ENCODE data around the gene REST.
"Not testable (repeated sequence)": the region's sequence is repeated elsewhere in the genome, so short reads cannot be mapped to it uniquely, and the experiment has no call there.

The REST gene

DNA sequence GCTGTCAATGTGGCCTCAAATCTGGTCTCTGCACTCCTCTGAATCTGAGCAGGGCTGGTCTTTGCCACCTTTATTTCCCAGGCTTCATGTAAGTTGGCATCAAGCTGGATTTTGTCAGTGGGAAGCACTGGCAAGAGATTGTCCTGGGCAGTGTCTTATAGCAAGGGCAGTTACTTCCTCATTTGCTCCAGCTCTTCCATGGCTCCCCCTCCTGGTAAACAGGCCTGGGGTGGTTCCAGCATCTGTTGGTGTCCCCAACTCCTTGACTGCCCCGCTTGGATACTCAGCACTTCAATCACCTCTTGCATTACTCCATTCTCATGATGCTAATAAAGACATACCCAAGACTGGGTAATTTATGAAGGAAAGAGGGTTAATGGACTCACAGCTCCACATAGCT, 15.0 kb upstream of the REST start:
- CTCF ChIA-PET: interaction anchor here (1.0 to 1.4 kb wide), 2 partner anchors 14 to 56 kb away, joined by 4 to 5 read pairs; partner anchors contain the start of gene REST
- POLR2A ChIA-PET: no interaction called here
- TF ChIP-seq CTCF (IDR thresholded peaks at IDR 0.05; ENCODE audit: control extremely low read depth, extremely low read depth, low read depth, missing control alignments): no peak
- DNase-seq (ENCODE audit: extremely low spot score): no peak

DNA sequence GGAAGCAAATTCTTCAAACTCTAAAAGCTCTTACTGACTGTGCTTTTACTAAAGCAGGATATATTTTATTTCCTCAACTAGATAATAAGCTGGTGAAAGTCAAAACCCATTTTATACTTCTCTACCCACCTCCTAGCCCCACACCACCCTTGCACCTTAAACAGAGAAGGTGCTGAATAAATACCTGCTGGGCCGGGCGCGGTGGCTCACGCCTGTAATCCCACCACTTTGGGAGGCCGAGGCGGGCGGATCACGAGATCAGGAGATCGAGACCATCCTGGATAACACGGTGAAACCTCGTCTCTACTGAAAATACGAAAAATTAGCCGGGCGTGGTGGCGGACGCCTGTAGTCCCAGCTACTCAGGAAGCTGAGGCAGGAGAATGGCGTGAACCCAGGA, 9.9 kb upstream of the REST start:
- CTCF ChIA-PET; DNase-seq (ENCODE audit: extremely low spot score); POLR2A ChIA-PET: not testable (repeated sequence)

GRCh38 chr4:56900186-56900585, 7.5 kb upstream of the REST start:
- CTCF ChIA-PET; POLR2A ChIA-PET; DNase-seq (ENCODE audit: extremely low spot score): not testable (repeated sequence)

- DNase-seq (ENCODE audit: extremely low spot score): no peak
- POLR2A ChIA-PET: no interaction called here
- TF ChIP-seq CTCF (IDR thresholded peaks at IDR 0.05; ENCODE audit: control extremely low read depth, extremely low read depth, low read depth, missing control alignments): no peak
- CTCF ChIA-PET: interaction anchor here (1.0 to 1.3 kb wide), 2 partner anchors 9 to 14 kb away, joined by 4 read pairs; no protein-coding TSS in a partner anchor
These were observed 5.0 kb upstream of the REST start for GRCh38 chr4:56902703-56903102.

DNA sequence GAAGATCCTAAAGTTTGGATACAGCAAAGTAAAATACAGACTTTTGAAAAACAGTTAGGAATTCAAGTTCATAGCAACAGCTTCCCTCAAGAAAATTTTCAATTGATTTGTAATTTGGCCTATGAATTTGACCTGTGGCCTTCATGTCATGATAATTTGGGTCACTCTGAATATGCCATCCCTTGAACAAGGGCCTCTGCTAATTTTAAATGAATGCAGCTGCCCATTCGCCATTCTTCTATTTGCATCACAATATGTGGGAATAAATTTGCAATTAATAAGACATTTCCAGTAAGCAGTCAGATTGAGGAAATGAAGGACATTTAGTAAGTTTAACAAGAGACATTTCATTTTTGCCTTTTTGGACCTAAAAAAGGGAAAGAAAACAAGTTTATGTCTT, 1.9 kb upstream of the REST start:
- CTCF ChIA-PET: interaction anchor here (4.2 kb wide), 1 partner anchor 72 kb away, joined by 26 read pairs; the partner anchor contains the start of genes NOA1 and POLR2B
- TF ChIP-seq CTCF (IDR thresholded peaks at IDR 0.05; ENCODE audit: control extremely low read depth, extremely low read depth, low read depth, missing control alignments): no peak
- no peak for DNase-seq (ENCODE audit: extremely low spot score)
- POLR2A ChIA-PET: no interaction called here

DNA sequence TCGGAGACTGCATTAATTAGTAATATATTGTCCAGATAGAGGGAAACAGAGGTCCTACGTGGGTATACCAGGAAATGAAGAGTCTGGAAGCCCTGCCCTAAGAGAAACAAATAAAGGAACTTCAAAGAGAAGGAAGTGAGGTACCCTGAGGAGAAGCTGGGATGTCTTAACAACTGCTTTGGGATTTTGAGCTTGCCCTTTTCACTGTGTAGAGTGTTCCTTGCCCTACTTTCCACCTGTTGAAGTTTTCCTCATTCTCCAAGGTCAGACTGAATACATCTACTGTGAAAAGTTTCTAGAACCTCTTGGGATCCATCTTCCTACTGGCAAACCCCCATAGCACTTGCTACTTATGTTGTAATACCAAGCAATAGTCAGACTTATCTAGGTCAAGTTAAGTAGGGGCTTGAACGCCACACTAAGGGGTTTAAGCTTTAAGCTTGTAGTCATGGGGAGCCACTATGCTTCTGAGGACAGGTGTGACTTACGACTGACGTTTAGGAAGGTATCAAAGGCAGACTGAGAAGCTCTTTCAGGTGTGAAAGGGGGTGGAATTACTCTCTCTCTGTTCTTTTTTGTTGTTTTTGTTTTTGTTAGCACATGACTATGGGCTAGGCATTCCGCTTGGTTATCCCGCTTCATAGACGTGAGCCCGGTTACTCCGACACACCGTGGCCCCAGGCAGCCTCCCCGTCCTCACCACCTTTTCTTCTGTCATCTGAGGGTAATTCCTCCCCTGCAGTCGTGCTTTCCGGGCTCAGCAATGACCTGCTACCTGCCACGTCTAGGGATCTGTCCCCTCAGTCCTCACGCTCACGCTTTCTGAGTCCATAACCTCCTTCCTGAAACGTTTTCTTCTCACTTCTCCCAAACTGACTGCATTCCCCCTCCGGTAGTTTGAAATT, 959 bp upstream of the REST start:
- no peak for DNase-seq (ENCODE audit: extremely low spot score)
- CTCF ChIA-PET: interaction anchor here (0.9 to 4.2 kb wide), 10 partner anchors 14 to 958 kb away, joined by 3 to 26 read pairs (median 4); partner anchors contain the start of genes CEP135, NOA1 and POLR2B
- no peak for TF ChIP-seq CTCF (IDR thresholded peaks at IDR 0.05; ENCODE audit: control extremely low read depth, extremely low read depth, low read depth, missing control alignments)
- POLR2A ChIA-PET: interaction anchor here (3.7 kb wide), 1 partner anchor 71 kb away, joined by 25 read pairs; the partner anchor contains the start of genes NOA1 and POLR2B

DNA sequence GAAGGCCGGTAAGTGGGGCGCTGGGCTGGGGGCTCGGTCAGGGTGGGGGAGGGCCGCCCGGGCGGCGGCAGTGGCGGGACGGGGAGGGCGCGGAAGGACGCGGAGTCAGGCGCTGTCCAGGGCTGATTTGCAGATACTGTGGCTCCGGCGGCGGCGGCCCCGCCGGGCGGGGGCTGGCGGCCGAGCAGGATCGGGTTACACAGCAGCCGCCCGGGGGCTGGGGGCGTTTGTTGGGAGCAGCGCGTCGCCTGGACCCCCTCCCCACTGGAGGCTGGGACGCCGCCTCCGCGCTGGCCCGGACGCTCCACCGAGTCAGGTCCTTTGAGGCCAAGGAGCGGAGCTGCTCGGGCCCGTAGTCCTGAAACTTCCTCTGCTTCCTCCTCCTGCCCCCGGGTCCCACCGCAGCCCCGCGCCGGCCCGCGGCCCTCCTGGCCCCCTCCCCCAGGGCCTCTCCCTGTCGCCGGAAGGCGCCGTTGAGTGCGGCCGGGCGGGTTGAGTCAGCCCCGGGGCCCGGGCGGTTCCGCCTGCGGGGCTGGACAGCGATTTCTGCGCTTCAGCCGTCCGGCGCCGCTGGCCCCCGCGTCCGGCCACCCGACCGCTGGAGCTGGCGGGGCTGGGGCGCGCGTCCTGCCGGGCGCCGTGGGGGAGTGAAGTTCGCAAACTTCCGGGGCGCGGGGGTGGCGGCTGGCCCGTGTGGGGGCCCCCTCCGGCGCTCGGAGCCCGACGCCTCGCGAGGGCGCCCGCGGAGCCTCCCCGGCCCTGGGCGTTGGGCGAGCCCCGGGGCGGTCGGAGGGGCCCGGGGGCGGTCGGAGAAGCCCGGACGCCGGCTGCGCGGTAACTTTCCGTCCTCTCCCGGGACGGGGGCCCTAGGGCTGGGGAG, 746 bp downstream of the REST start:
- ChIA-PET CTCF (interaction anchor here (0.7 to 4.2 kb wide), 10 partner anchors 9 to 960 kb away, joined by 3 to 26 read pairs (median 4); partner anchors contain the start of genes CEP135, NOA1 and POLR2B), POLR2A (interaction anchor here (3.7 kb wide), 1 partner anchor 69 kb away, joined by 25 read pairs; the partner anchor contains the start of genes NOA1 and POLR2B)
- DNase-seq (ENCODE audit: extremely low spot score): peak; percentile 85
- TF ChIP-seq CTCF (IDR thresholded peaks at IDR 0.05; ENCODE audit: control extremely low read depth, extremely low read depth, low read depth, missing control alignments): peak; percentile 27

Data from GM10248 (cell line).